Glutamatergic neuron (in vitro differentiated cells): Measurements from ENCODE around the gene SPATA3. TPM values are rescaled to one million over a fixed set of nuclear protein-coding genes. Genes with fewer than 3 reads are reported as not detected.

Source experiments
- DNase-seq: peaks from one replicate; pipeline ENCODE4 v3.0.0; 2022
- H3K27ac Mint-ChIP-seq: one replicate; pipeline ENCODE4 v1.8.0; 2020; ENCODE audit warnings: mild to moderate bottlenecking, mixed read lengths, inconsistent platforms; ENCODE audit not compliant: unreplicated experiment
- H3K27me3 Mint-ChIP-seq: one replicate; pipeline ENCODE4 v1.8.0; 2020; ENCODE audit warnings: mild to moderate bottlenecking, moderate library complexity, mixed read lengths, inconsistent platforms; ENCODE audit not compliant: unreplicated experiment
- H3K36me3 Mint-ChIP-seq: one replicate; pipeline ENCODE4 v1.8.0; 2020; ENCODE audit warnings: mild to moderate bottlenecking, mixed read lengths, inconsistent platforms; ENCODE audit not compliant: unreplicated experiment
- H3K4me1 Mint-ChIP-seq: one replicate; pipeline ENCODE4 v1.8.0; 2020; ENCODE audit warnings: mild to moderate bottlenecking, low read depth, mixed read lengths, inconsistent platforms; ENCODE audit not compliant: unreplicated experiment
- H3K4me3 Mint-ChIP-seq: one replicate; pipeline ENCODE4 v1.8.0; 2020; ENCODE audit warnings: mild to moderate bottlenecking, mixed read lengths, inconsistent platforms; ENCODE audit not compliant: unreplicated experiment
- H3K9me3 Mint-ChIP-seq: one replicate; pipeline ENCODE4 v1.8.0; 2020; ENCODE audit warnings: mild to moderate bottlenecking, moderate library complexity, mixed read lengths, inconsistent platforms; ENCODE audit not compliant: unreplicated experiment
- total RNA-seq: library from RNA; stranded (reverse); fragmentation: NEBNext Ultra II Directional; extraction: Animal tissue kit (Norgen Biotek cat#: 25700); gene quantifications from one replicate; pipeline ENCODE4 v1.2.1, GENCODE V29; 2021; ENCODE audit not compliant: unreplicated experiment
- TF ChIP-seq, protein P1 (sequence below): fragments of 200-600 bp; sonication (generic); IDR thresholded peaks from one replicate; pipeline ENCODE4 v1.5.0; 2021; ENCODE audit not compliant: partially characterized antibody, unreplicated experiment

SPATA3 gene
- total RNA-seq, 1 donor from 2014 or later: not detected

GRCh38 chr2:230957756-230958391, 38.0 kb upstream of the SPATA3 start:
- Mint-ChIP-seq H3K36me3 (no peaks in the 10 kb centered on the region), H3K4me1 (no peaks in the 10 kb centered on the region), H3K27me3 (peaks cover 4% of the 10 kb centered on the region)

DNA sequence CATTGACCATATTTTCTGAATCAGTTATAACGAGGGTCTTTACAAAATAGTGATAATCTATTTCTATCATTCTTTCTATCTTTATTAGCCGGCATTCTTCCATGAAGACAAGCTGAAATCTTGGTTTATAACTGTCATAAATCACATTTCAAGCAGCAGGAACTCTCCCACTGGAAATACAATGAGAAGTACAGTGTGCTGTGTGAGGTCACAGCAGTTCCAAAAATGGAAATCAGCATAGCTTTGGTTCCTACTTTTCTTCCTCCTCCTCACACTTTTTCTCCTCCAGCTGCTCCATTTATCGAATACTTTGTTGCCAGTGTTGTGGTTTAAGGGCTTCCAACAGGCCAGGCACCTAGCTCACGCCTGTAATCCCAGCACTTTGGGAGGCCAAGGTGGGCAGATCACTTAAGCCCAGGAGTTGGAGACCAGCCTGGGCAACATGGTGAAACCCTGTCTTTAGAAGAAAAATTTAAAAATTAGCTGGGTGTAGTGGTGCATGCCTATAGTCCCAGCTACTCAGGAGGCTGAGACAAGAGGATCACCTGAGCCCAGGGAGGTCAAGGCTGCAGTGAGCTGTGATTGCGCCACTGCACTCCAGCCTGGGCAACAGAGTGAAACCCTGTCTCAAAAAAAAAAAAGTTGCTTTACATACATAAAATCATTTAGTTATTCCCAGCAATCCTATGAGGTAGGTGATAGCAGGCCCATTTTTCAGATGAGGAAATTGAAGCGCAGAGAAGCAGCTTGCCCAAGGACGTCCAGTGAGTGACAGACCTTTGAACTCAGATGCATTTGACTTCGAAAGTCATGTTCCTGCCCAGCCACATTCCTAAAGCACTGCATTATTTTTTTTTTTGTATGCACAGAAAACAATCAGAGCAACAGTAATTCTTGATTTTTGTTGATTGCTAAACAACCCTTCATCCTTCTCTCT, 36.8 kb upstream of the SPATA3 start:
- no peaks in the 10 kb centered on the region for H3K36me3 Mint-ChIP-seq
- TF ChIP-seq, protein P1, sequence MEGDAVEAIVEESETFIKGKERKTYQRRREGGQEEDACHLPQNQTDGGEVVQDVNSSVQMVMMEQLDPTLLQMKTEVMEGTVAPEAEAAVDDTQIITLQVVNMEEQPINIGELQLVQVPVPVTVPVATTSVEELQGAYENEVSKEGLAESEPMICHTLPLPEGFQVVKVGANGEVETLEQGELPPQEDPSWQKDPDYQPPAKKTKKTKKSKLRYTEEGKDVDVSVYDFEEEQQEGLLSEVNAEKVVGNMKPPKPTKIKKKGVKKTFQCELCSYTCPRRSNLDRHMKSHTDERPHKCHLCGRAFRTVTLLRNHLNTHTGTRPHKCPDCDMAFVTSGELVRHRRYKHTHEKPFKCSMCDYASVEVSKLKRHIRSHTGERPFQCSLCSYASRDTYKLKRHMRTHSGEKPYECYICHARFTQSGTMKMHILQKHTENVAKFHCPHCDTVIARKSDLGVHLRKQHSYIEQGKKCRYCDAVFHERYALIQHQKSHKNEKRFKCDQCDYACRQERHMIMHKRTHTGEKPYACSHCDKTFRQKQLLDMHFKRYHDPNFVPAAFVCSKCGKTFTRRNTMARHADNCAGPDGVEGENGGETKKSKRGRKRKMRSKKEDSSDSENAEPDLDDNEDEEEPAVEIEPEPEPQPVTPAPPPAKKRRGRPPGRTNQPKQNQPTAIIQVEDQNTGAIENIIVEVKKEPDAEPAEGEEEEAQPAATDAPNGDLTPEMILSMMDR: no peak
- no peaks in the 10 kb centered on the region for H3K4me1 Mint-ChIP-seq
- no peak for DNase-seq
- peaks cover 5% of the 10 kb centered on the region for H3K9me3 Mint-ChIP-seq
- H3K27ac Mint-ChIP-seq: no peak overlapping the region
- peaks cover 4% of the 10 kb centered on the region for H3K27me3 Mint-ChIP-seq
- H3K4me3 Mint-ChIP-seq: no peak overlapping the region

More at GRCh38 chr2:230957756-230958391, 38.0 kb upstream of the SPATA3 start:
- DNase-seq: no peak
- peaks cover 2% of the 10 kb centered on the region for H3K9me3 Mint-ChIP-seq
- H3K4me3 Mint-ChIP-seq: peak overlapping the region; percentile 75
- TF ChIP-seq, protein P1: no peak
- no peak overlapping the region for H3K27ac Mint-ChIP-seq

DNA sequence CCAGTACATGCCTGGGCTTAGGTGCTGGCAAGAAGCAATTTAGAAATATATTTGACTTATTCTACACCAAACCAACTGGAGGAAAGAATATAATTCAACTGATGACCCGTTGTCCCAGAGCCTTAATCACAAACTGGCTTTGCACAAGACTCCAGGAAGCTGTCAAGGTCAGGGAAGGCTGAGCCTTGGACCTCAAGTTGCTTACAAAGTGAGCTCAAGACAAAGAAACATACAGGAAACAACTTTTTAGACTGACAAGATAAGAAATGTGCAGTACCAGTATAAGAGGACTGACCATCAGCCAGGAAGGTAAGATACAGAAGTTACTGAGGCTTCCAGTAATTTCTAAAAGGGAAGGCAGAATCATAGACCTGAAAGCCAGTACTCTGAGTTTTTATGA, 35.9 kb upstream of the SPATA3 start:
- Mint-ChIP-seq H3K4me3 (no peak overlapping the region), H3K9me3 (peaks cover 5% of the 10 kb centered on the region), H3K36me3 (no peaks in the 10 kb centered on the region), H3K27ac (no peak overlapping the region), H3K27me3 (peaks cover 4% of the 10 kb centered on the region), H3K4me1 (no peaks in the 10 kb centered on the region)
- TF ChIP-seq, protein P1: no peak
- DNase-seq: no peak

GRCh38 chr2:230961091-230961491, 34.8 kb upstream of the SPATA3 start:
- Mint-ChIP-seq H3K27me3 (peaks cover 4% of the 10 kb centered on the region), H3K27ac (no peak overlapping the region), H3K9me3 (peaks cover 5% of the 10 kb centered on the region), H3K4me3 (no peak overlapping the region), H3K36me3 (no peaks in the 10 kb centered on the region), H3K4me1 (no peaks in the 10 kb centered on the region)
- TF ChIP-seq, protein P1: no peak
- no peak for DNase-seq
